Neutrophil (primary cell): ENCODE measurements around the gene FAM120A.
"Not testable (repeated sequence)": the region's sequence is repeated elsewhere in the genome, so short reads cannot be mapped to it uniquely, and the experiment has no call there.

Experiments used
- H3K27ac ChIP-seq: fragments of 200-600 bp; sonication (generic); 2 replicates; pipeline ENCODE4 v1.5.1; 2016; ENCODE audit warnings: mild to moderate bottlenecking, moderate library complexity
- H3K27me3 ChIP-seq: fragments of 200-600 bp; sonication (generic); 2 replicates; pipeline ENCODE4 v1.6.0; 2016; ENCODE audit warnings: mild to moderate bottlenecking
- H3K36me3 ChIP-seq: fragments of 200-600 bp; sonication (generic); 2 replicates; pipeline ENCODE4 v1.5.1; 2017
- H3K4me1 ChIP-seq, 2 experiments: fragments of 200-600 bp in 1 of 2; sonication (generic) in 1 of 2; 1 replicate in 1 of 2; 2 replicates in 1 of 2; pipeline versions ENCODE4 v1.5.1 to v1.6.1; 2013 to 2016; ENCODE audit warnings: low read depth in 1 of 2, low read length in 1 of 2, mild to moderate bottlenecking in 1 of 2, moderate library complexity in 1 of 2; ENCODE audit not compliant: control insufficient read depth in 1 of 2, insufficient read depth in 1 of 2
- H3K4me3 ChIP-seq, 2 experiments: fragments of 200-600 bp in 1 of 2; sonication (generic) in 1 of 2; 1 replicate in 1 of 2; 2 replicates in 1 of 2; pipeline ENCODE4 v1.5.1; 2013 to 2016; ENCODE audit warnings: low read depth in 1 of 2, low read length in 1 of 2, mild to moderate bottlenecking in 1 of 2, moderate library complexity in 1 of 2
- H3K9me3 ChIP-seq: fragments of 200-600 bp; sonication (generic); 2 replicates; pipeline ENCODE4 v1.5.1; 2016
- TF ChIP-seq, protein P1 (sequence below): fragments of 200-600 bp; sonication (generic); IDR thresholded peaks from 2 replicates; pipeline ENCODE4 v1.5.1; 2016; ENCODE audit warnings: antibody characterized with exemption

Gene FAM120A

DNA sequence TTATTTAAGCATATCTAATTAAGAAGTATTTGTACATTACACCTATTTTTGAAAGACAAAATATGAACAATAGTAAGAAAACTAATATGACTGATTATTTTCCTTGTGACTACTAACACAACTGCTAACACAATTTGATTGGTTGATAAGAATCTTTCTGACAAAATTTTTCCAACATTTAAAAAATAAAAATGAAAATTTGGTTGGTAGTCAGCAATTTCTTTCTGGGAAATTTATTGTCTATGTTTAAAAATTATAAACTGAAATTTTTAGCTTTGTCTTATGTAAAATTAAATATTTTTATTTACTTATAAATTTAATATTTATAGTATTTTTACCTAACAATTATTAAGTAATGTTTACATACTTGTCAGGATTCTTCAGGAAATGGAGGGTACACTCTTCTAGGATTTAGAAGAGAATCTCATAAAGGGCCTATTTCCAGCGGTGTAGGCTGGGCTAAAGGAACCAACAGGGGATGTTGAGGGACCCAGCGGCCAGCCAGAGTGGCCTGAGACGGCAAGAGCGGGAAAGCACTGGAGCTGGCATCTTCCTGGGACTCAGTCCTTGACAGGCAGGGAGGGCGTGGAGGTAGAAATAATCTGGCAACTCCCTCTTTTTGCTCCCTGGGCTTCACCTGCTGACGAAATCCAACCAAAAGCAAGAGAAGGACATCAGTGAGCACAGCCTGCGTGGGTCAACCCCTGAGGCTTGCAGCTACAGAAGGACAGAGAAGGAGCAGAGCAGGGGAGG is 14.7 kb upstream of the FAM120A start:
- Histone ChIP-seq H3K36me3 (no peaks in the 10 kb centered on the region), H3K27ac (no peak overlapping the region), H3K27me3 (no peaks in the 10 kb centered on the region), H3K9me3 (no peaks in the 10 kb centered on the region), H3K4me3 (no peak overlapping the region), H3K4me1 (no peaks in the 10 kb centered on the region)
- TF ChIP-seq, protein P1, sequence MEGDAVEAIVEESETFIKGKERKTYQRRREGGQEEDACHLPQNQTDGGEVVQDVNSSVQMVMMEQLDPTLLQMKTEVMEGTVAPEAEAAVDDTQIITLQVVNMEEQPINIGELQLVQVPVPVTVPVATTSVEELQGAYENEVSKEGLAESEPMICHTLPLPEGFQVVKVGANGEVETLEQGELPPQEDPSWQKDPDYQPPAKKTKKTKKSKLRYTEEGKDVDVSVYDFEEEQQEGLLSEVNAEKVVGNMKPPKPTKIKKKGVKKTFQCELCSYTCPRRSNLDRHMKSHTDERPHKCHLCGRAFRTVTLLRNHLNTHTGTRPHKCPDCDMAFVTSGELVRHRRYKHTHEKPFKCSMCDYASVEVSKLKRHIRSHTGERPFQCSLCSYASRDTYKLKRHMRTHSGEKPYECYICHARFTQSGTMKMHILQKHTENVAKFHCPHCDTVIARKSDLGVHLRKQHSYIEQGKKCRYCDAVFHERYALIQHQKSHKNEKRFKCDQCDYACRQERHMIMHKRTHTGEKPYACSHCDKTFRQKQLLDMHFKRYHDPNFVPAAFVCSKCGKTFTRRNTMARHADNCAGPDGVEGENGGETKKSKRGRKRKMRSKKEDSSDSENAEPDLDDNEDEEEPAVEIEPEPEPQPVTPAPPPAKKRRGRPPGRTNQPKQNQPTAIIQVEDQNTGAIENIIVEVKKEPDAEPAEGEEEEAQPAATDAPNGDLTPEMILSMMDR, result no peak

DNA sequence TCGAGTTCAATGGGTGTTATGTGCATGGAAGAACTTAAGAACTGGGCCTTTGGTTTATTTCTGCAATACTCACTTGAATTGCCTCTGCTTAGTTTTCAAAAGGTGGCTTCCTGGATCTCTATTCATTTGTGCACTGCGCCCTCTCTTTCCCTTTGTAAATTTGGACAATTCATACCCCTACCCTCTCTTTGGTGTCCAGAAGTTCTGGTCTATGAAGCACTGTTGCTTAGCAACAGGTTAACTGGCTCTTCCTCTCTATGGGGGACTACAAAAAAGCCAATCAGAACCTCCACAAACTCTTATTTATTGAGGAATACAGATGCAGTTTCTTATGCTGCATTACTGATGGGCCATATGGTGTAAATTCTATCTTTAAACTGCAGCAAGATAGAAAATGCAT is 13.5 kb upstream of the FAM120A start:
- Histone ChIP-seq H3K27me3 (no peaks in the 10 kb centered on the region), H3K4me1 (no peaks in the 10 kb centered on the region), H3K36me3 (no peaks in the 10 kb centered on the region), H3K9me3 (no peaks in the 10 kb centered on the region), H3K4me3 (no peak overlapping the region), H3K27ac (no peak overlapping the region)
- TF ChIP-seq, protein P1, result no peak

DNA sequence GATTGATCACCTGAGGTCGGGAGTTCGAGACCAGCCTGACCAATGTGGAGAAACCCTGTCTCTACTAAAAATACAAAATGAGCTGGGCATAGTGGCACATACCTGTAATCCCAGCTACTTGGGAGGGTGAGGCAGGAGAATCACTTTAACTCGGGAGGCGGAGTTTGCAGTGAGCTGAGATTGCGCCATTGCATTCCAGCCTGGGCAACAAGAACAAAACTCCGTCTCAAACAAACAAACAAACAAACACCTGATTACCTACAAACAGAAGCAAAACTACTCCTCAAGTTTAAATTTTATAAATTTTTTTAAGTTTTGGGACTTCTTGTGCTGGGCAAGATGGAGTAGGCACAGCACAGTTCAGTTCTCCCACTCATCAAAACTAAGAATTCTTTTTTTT is 12.2 kb upstream of the FAM120A start:
- not testable (repeated sequence) for H3K4me1 ChIP-seq, H3K27ac ChIP-seq, H3K36me3 ChIP-seq, H3K9me3 ChIP-seq, H3K4me3 ChIP-seq, H3K27me3 ChIP-seq

DNA sequence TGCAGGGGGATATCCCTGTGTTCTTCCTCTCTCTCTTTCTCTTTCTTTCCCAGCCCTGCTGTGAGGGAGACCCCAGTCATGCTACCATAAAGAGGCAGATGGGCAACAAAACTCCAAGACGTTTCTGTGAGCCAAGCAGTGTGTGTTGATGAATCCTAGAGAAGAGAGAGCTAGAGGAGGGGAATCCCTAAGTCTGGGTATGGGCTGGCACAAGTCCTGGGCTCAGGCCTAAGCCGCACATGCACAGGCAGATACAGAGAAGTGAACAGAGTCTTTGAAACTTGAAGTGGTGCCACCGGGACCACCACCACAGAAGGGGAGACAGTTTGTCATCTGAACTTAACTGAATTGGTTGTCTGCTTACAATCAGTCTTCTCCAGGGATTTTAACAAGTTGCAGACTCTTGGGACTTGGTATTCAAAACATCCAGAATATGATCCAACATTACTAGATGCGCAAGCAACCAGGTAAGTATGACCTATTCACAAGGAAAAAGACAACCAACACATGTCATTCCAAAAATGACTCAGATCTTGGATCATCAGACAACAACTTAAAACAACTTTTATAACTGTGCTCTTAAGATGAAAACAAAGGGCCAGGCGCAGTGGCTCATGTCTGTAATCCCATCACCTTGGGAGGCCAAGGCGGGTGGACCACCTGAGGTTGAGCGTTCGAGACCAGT is 10.4 kb upstream of the FAM120A start:
- Histone ChIP-seq H3K36me3 (peaks cover 9% of the 10 kb centered on the region), H3K4me3 (no peak overlapping the region), H3K27me3 (no peaks in the 10 kb centered on the region), H3K4me1 (no peaks in the 10 kb centered on the region), H3K27ac (no peak overlapping the region), H3K9me3 (no peaks in the 10 kb centered on the region)
- TF ChIP-seq, protein P1, result no peak

DNA sequence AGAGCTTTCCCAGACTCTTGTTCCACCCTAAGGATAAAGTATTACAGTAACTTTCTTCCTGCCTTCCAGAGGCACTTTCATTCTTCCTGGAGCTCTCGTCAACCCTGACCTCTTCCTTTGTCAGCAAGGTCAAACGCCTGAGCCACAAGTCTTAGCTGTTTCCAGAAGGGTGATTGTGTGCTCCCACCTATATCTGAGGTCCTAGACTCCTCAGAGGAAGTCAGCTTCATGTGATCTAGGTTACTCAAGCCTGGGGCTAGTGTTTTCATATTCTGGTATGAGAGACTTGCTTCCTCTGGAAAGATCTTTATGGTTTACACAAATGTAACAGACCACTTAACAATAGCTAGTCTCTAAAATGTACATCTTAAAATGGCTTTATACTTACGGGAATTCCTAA is 5.4 kb upstream of the FAM120A start:
- TF ChIP-seq, protein P1, result no peak

DNA sequence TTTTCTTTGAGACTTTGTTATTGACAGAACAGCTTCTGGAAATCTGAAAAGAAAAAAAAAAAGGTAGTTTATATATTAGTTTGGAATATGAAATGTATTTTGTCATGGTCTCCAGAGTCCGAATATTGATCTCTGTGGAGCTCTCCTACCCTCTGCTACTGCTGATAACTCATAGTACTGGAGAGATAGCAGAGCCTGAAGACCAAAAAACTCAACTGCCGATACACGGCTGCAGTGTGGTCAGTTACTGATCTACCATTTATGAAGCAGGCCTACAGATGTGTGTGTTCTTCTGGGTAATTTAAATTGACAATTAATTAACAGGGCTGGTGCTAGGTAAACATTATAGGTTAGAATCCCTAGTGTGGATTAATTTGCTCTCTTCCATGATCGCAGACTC is 3.8 kb upstream of the FAM120A start:
- Histone ChIP-seq H3K27me3 (no peaks in the 10 kb centered on the region), H3K4me3 (no peak overlapping the region), H3K36me3 (peaks cover 51% of the 10 kb centered on the region), H3K9me3 (no peaks in the 10 kb centered on the region), H3K27ac (no peak overlapping the region), H3K4me1 (peaks cover 14 to 18% of the 10 kb centered on the region in 2 experiments)
- TF ChIP-seq, protein P1, result no peak

More for the DNA sequence above, 5.4 kb upstream of the FAM120A start:
- no peak overlapping the region for H3K4me3 ChIP-seq
- no peaks in the 10 kb centered on the region for H3K9me3 ChIP-seq
- no peaks in the 10 kb centered on the region for H3K27me3 ChIP-seq
- peaks cover 14 to 18% of the 10 kb centered on the region in 2 experiments for H3K4me1 ChIP-seq
- peaks cover 51% of the 10 kb centered on the region for H3K36me3 ChIP-seq
- peak overlapping the region; percentile 37 for H3K27ac ChIP-seq
